ENCODE measurements around the gene NF1.

NF1 gene

GRCh38 chr17:31116167-31116566 is 21.4 kb downstream of the NF1 start:
- TF ChIP-seq POLR2AphosphoS5 (IDR thresholded peaks at IDR 0.05; ENCODE audit: low read depth, low read length) (no peak), SIN3A (IDR thresholded peaks at IDR 0.05; ENCODE audit: borderline replicate concordance, insufficient read depth, low read length) (no peak)

GRCh38 chr17:31122746-31123145 is 28.0 kb downstream of the NF1 start:
- TF ChIP-seq TAF1 (IDR thresholded peaks at IDR 0.05; ENCODE audit: borderline replicate concordance, insufficient read depth, low read length): no peak

GRCh38 chr17:31126318-31126717 is 31.5 kb downstream of the NF1 start:
- TF ChIP-seq FOXP2 (optimal IDR thresholded peaks at IDR 0.05; ENCODE audit: borderline replicate concordance, extremely low read depth, extremely low read length, insufficient read depth) (no peak), TAF1 (IDR thresholded peaks at IDR 0.05; ENCODE audit: borderline replicate concordance, insufficient read depth, low read length) (no peak), REST (IDR thresholded peaks at IDR 0.05; ENCODE audit: insufficient read depth in 1 of 2, low read depth in 2 of 2, low read length in 2 of 2) (no peak), POLR2AphosphoS5 (IDR thresholded peaks at IDR 0.05; ENCODE audit: low read depth, low read length) (no peak), SIN3A (IDR thresholded peaks at IDR 0.05; ENCODE audit: borderline replicate concordance, insufficient read depth, low read length) (no peak)

GRCh38 chr17:31128241-31128640 is 33.5 kb downstream of the NF1 start:
- no peak for TF ChIP-seq FOXP2 (optimal IDR thresholded peaks at IDR 0.05; ENCODE audit: borderline replicate concordance, extremely low read depth, extremely low read length, insufficient read depth)
- no peak for TF ChIP-seq REST (IDR thresholded peaks at IDR 0.05; ENCODE audit: insufficient read depth in 1 of 2, low read depth in 2 of 2, low read length in 2 of 2)
- no peak for TF ChIP-seq SIN3A (IDR thresholded peaks at IDR 0.05; ENCODE audit: borderline replicate concordance, insufficient read depth, low read length)

GRCh38 chr17:31130286-31131224 is 35.8 kb downstream of the NF1 start:
- no peak for TF ChIP-seq TAF1 (IDR thresholded peaks at IDR 0.05; ENCODE audit: borderline replicate concordance, insufficient read depth, low read length)
- no peak for TF ChIP-seq SIN3A (IDR thresholded peaks at IDR 0.05; ENCODE audit: borderline replicate concordance, insufficient read depth, low read length)
- no peak for TF ChIP-seq POLR2AphosphoS5 (IDR thresholded peaks at IDR 0.05; ENCODE audit: low read depth, low read length)
- TF ChIP-seq FOXP2 (optimal IDR thresholded peaks at IDR 0.05; ENCODE audit: borderline replicate concordance, extremely low read depth, extremely low read length, insufficient read depth): no peak
- TF ChIP-seq REST (IDR thresholded peaks at IDR 0.05; ENCODE audit: insufficient read depth in 1 of 2, low read depth in 2 of 2, low read length in 2 of 2): no peak

- no peak for TF ChIP-seq FOXP2 (optimal IDR thresholded peaks at IDR 0.05; ENCODE audit: borderline replicate concordance, extremely low read depth, extremely low read length, insufficient read depth)
- no peak for TF ChIP-seq REST (IDR thresholded peaks at IDR 0.05; ENCODE audit: insufficient read depth in 1 of 2, low read depth in 2 of 2, low read length in 2 of 2)
- no peak for TF ChIP-seq SIN3A (IDR thresholded peaks at IDR 0.05; ENCODE audit: borderline replicate concordance, insufficient read depth, low read length)
- no peak for TF ChIP-seq TAF1 (IDR thresholded peaks at IDR 0.05; ENCODE audit: borderline replicate concordance, insufficient read depth, low read length)
Measured at GRCh38 chr17:31131299-31131698, 36.5 kb downstream of the NF1 start.
